ENCODE measurements around the gene GPR157.
"Not testable (repeated sequence)": the region's sequence is repeated elsewhere in the genome, so short reads cannot be mapped to it uniquely, and the experiment has no call there.

GPR157 gene

GRCh38 chr1:9112961-9113880 lies 15.7 kb downstream of the GPR157 start:
- DNase-seq = no peak

- DNase-seq = no peak
Measured at GRCh38 chr1:9111957-9112356, 16.9 kb downstream of the GPR157 start.

- DNase-seq = no peak
Measured at GRCh38 chr1:9111357-9111691, 17.6 kb downstream of the GPR157 start.

DNA sequence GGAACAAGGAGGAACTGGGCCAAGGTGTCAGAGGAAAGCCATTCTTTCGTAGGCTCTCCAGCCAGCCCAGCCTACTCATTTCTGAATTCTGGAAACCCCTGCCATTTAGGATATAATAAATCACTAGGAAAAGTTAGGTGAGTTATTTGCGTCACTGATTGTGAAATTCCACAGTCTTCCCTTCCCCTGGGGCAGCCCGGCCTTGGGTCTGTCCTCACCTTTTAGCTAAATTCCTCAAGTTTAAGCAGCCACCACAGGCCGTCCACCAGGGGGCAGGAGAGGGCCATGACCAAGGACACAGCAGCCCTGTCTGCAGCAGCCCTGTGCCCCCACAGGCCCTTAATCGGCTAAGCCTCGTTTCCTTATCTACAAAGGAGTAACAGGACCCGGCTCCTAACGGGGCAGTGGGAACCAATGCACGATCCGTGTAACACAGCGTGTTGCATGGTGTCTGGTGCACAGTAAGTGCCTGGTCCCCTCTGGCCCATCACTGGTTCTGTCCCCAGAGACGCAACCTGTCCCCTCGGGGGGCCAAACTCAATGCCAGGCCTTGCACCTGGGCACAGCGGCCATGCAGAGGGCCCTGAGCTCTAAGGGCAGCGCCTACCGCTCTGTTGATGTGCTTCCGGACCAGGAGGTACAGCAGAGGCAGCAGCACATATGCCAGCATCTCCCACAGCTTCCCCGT lies 18.1 kb downstream of the GPR157 start:
- DNase-seq = peak; percentile 12

- no peak for DNase-seq
Measured at GRCh38 chr1:9108056-9108665, 20.7 kb downstream of the GPR157 start.

- no peak for DNase-seq
Measured at GRCh38 chr1:9107136-9107535, 21.8 kb downstream of the GPR157 start.

- DNase-seq = no peak
Measured at GRCh38 chr1:9106286-9106685, 22.6 kb downstream of the GPR157 start.

DNA sequence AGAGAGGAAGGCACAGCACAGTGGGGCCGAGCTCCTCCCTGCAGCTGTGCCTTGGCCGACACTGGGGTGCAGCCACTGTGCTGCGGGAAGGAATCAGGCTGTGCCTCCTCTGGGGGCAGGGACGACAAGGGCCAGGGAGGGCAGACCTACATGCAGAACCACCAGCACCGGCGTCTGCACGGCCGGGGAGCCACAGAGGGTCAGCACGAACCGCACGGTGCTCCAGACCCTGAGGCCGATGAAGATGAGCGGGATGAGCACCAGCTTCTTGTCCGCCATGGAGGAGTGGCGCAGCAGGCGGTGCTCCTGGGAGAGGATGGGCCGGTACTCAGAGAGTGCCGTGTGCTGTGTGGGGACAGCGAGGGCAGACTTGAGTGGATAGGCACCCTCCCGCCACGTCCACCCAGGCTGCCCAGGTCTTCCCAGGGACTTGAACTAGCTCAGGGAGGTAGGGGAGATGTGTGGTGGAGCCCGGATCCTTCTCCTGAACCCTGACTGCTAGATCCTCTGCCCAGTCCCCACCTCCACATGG lies 23.5 kb downstream of the GPR157 start:
- no peak for DNase-seq

GRCh38 chr1:9101510-9102146 lies 27.3 kb downstream of the GPR157 start:
- no peak for DNase-seq

GRCh38 chr1:9100471-9101043 lies 28.3 kb downstream of the GPR157 start:
- no peak for DNase-seq

- no peak for DNase-seq
Measured at GRCh38 chr1:9099555-9099954, 29.3 kb downstream of the GPR157 start.

GRCh38 chr1:9097947-9098705 lies 30.8 kb downstream of the GPR157 start:
- DNase-seq = no peak

- DNase-seq = no peak
Measured at GRCh38 chr1:9095818-9096217, 33.1 kb downstream of the GPR157 start.

GRCh38 chr1:9093996-9094595 lies 34.8 kb downstream of the GPR157 start:
- DNase-seq = not testable (repeated sequence)

- DNase-seq = no peak
Measured at GRCh38 chr1:9093581-9093980, 35.3 kb downstream of the GPR157 start.

DNA sequence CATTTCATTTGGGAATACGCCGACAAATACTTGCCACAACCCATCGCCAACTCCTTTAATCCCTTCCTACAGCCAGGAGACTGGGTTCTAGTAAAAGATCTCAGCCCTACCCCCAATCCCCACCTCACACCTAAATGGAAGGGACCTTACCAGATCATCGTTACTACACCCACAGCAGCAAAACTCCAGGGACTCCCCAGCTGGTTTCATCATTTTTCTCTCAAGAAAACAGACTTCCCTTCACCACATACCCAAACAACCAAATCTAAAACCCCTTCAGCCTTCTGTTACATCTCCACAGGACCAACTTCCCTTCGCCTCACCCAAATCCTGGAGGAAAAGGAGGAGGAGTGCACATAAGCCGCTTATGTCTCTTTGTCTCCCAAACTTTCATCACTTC lies 35.8 kb downstream of the GPR157 start:
- DNase-seq = no peak

DNA sequence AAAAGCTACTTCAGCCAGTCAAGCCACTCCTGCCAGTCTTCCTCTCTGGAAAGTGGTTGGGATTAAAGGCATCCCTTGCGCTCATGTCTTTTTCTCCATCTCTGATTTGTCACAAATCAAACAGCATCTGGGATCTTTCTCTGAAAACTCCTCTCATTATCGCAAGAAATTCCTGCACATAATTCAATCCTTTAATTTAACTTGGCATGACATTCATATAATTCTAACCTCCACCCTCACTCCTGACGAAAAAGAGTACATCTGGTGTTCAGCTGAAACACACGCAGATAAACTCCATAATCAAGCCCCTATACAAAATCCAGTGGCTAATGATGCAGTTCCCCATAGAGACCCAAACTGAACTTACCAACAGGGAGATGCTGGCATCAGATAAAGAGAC lies 40.1 kb downstream of the GPR157 start:
- DNase-seq = no peak

DNA sequence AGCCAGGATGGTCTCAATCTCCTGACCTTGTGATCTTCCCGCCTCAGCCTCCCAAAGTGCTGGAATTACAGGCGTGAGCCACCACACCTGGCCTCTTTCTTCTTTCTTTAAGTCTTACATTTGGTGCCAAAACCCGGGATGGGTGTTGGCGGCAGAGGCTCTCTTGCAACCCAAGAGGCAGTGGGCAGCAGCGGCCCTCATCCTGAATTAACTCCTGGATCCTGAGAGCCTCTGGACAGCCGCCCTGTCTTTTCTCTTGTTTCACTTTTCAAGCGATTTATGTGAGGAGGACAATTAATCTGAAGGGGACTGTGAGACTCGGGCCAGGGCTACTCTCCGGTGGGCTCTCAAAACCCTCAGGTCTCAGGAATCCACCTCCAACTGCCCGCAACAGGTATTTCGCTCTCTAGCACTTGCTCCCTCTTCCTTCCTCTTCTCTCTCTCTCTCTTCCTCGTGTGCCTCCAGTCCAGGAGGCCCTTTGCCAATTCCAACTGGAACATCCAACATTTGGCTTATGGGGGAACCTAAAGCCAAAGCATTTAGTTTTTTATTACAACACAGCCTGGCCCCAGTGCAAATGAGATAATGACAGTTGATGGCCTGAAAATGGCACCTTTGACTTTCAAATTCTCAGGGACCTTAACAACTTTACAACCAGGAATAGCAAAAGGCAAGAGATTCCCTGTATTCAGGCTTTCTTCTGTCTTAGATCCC lies 41.3 kb downstream of the GPR157 start:
- no peak for DNase-seq

GRCh38 chr1:9086796-9087195 lies 42.1 kb downstream of the GPR157 start:
- DNase-seq = no peak

- no peak for DNase-seq
Measured at GRCh38 chr1:9086045-9086444, 42.9 kb downstream of the GPR157 start.

Measured in NCI-H774 (cell line).